ENCODE results near the gene KCMF1.

KCMF1 gene

DNA sequence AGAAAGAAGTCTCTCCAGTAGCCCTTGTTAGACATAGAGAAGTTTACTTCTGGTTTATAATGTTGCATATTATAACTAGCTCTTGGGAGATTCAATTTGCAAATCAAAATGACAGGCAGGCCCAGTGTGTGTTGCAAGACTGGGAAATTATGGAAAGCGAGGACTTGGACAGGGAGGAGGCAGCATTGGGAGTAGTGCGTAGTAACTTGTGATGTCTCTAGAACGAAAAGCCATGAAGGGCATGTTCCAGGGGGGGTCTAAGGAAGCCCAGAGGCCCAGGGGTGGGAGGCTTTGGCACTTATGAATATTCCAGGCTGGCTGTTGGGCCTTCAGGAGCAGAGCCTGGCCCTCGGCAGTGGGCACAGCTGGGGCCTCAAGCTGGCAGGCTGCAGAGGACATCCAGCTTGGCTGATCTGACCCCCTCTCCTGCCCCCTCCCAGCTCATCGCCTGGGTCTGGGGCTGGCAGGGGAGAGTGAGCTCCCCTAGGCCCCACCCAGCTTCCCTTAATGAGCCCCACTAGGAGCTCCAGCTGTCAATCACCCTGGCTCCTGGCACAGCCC, 107.0 kb downstream of the KCMF1 start:
- no peak for DNase-seq (ENCODE audit: low read depth)
- no peak overlapping the region for H3K4me3 ChIP-seq (ENCODE audit: low read length)
- TF ChIP-seq CTCF (conservative IDR thresholded peaks at IDR 0.05; ENCODE audit: low read depth, low read length): no peak

DNA sequence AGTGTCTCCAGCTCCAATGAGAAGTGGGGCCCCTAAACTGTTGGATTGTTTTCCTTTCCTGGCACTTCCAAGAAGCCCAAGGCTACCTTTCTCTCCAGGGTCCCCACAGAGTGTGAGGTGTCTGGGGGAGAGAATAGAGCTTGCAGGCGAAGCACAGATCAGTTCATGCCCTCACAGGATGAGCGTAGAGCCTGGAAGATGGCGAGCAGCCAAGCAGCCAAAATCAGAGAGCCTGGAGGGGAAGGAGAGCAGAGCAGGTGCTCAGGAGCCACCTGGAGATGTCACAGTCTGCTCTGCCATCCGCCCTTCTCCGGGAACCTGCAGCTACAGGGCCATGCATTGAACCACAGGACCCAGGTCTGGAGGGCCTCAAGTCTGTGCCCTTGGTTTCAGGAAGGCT, 107.6 kb downstream of the KCMF1 start:
- no peak for TF ChIP-seq CTCF (conservative IDR thresholded peaks at IDR 0.05; ENCODE audit: low read depth, low read length)
- H3K4me3 ChIP-seq (ENCODE audit: low read length): no peak overlapping the region
- DNase-seq (ENCODE audit: low read depth): no peak

GRCh38 chr2:85083092-85083491, 112.1 kb downstream of the KCMF1 start:
- no peak for DNase-seq (ENCODE audit: low read depth)
- H3K4me3 ChIP-seq (ENCODE audit: low read length): no peak overlapping the region
- TF ChIP-seq CTCF (conservative IDR thresholded peaks at IDR 0.05; ENCODE audit: low read depth, low read length): no peak

DNA sequence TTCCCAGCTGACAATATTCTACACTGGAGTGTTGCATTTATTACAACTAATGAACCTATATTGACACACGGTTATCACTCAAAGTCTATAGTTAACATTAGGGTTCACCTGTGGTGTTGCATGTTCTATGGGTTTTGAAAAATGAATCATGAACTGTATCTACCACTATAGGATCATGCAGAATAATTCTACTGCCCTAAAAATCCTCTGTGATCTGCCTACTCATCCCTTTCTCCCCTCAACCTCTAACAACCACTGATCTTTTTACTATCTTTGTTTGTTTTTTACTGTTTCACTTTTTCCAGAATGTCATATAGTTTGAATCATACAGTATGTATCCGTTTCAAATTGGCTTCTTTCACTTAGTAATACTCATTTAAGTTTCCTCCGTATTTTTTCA, 114.6 kb downstream of the KCMF1 start:
- no peak for DNase-seq (ENCODE audit: low read depth)
- no peak for TF ChIP-seq CTCF (conservative IDR thresholded peaks at IDR 0.05; ENCODE audit: low read depth, low read length)
- H3K4me3 ChIP-seq (ENCODE audit: low read length): no peak overlapping the region

DNA sequence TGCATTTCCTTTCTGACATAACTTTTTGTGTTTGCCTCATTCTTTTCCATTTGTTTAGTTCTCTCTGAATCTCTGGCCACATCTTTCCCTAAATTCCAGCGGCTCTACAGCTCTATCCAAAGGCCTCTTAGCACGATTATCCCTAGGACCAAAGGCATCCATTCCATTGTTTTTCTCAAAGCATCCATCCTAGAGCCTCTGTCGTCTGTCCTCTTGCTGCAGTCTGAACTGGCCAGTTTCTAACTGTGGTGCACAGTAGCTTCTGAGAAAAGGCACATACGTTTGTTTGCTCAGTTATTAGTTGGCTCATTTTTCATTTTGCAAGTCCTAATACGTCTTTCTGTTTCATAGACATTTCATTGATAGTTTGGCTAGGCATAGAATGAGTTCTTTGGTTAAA, 116.6 kb downstream of the KCMF1 start:
- no peak overlapping the region for H3K4me3 ChIP-seq (ENCODE audit: low read length)
- DNase-seq (ENCODE audit: low read depth): no peak

DNA sequence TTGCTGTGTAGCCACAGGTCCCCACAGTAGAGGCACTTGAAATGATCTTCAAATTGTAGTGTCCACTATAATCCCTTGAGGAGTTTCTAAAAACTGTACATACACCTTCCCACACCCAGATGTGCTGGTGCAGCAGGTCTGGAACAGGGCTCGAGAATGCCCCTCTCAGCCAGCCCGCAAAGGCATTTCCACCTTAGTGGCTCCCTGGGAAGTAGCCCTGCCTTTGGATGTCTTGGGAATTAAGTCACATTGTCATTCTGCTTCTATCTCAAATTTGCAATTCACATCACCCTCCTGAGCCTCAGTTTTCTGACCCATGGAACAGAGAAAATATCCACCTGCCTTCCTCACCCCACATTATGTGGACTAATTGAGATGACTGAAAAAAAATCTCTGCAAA, 118.0 kb downstream of the KCMF1 start:
- H3K4me3 ChIP-seq (ENCODE audit: low read length): no peak overlapping the region
- TF ChIP-seq CTCF (conservative IDR thresholded peaks at IDR 0.05; ENCODE audit: low read depth, low read length): no peak
- DNase-seq (ENCODE audit: low read depth): no peak

More for the DNA sequence above, 116.6 kb downstream of the KCMF1 start:
- TF ChIP-seq CTCF (conservative IDR thresholded peaks at IDR 0.05; ENCODE audit: low read depth, low read length): no peak

DNA sequence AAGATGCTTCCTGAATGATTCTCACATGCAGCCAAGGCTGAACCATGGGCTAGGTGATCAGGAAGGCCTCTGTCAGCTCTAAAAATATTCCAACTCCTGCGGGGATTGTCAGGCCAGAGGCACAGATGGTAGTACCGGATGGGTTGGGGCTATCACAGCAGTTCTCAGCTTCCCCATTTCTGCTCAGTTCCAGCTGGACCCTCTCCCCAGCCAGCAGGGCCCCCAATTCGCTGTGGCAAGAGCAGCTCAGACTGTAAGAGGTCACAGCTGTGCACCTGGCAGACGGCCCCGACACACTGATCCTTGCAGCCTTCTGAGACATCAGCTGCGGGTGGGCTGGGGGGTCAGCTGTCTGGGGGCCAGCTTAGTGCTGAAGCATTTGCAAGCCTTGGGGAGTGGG, 118.6 kb downstream of the KCMF1 start:
- no peak overlapping the region for H3K4me3 ChIP-seq (ENCODE audit: low read length)
- DNase-seq (ENCODE audit: low read depth): no peak
- no peak for TF ChIP-seq CTCF (conservative IDR thresholded peaks at IDR 0.05; ENCODE audit: low read depth, low read length)

All from retinal pigment epithelial cell (primary cell).